Upper lobe of left lung (tissue), 6 donors: ENCODE data around the gene IZUMO1. TPM values are rescaled to one million over a fixed set of nuclear protein-coding genes. Genes with fewer than 3 reads are reported as not detected.

ENCODE experiments used
- ATAC-seq, 2 donors: fragments of 200-7000 bp; cut with Tn5 transposase; one replicate each; pipeline ENCODE4 v1.9.1; 2022; ENCODE audit warnings: mild to moderate bottlenecking in 2 of 2, moderate library complexity in 2 of 2; ENCODE audit not compliant: low FRiP score in 2 of 2
- DNase-seq, 2 donors: peaks; one replicate each; pipeline ENCODE4 v3.0.0-alpha.2; 2019 to 2020
- H3K27ac ChIP-seq, 4 donors: fragments of 200-600 bp; sonication (generic); one replicate each; pipeline ENCODE4 v1.5.1; 2016 to 2019
- H3K27me3 ChIP-seq, 4 donors: fragments of 200-600 bp; sonication (generic); one replicate each; pipeline ENCODE4 v1.5.1; 2017 to 2019
- H3K36me3 ChIP-seq, 4 donors: fragments of 200-600 bp; sonication (generic); one replicate each; pipeline ENCODE4 v1.5.1; 2016 to 2019
- H3K4me1 ChIP-seq, 4 donors: fragments of 200-600 bp; sonication (generic); one replicate each; pipeline ENCODE4 v1.5.1; 2018 to 2019
- H3K4me3 ChIP-seq, 4 donors: fragments of 200-600 bp; sonication (generic); one replicate each; pipeline ENCODE4 v1.5.1; 2017 to 2019; ENCODE audit warnings: mild to moderate bottlenecking in 2 of 4, moderate library complexity in 1 of 4
- H3K9me3 ChIP-seq, 4 donors: fragments of 200-600 bp; sonication (generic); one replicate each; pipeline ENCODE4 v1.5.1; 2018 to 2019
- CTCF ChIP-seq, 6 experiments: fragments of 450-650 bp in 4 of 6; fragments of 200-600 bp in 2 of 6; sonication (generic) in 2 of 6; IDR thresholded peaks; one replicate each; pipeline ENCODE4 v1.5.1; 2016 to 2019; ENCODE audit warnings: antibody characterized with exemption in 6 of 6
- EP300 ChIP-seq, 4 donors: sonication (generic); formaldehyde crosslinking; IDR thresholded peaks; one replicate each; pipeline ENCODE4 v1.5.1; 2017; ENCODE audit warnings: antibody characterized with exemption in 4 of 4, control low read depth in 2 of 4
- POLR2A ChIP-seq, 4 donors: fragments of 450-650 bp; IDR thresholded peaks; one replicate each; pipeline ENCODE4 v1.5.1; 2016 to 2017; ENCODE audit warnings: antibody characterized with exemption in 4 of 4, mild to moderate bottlenecking in 2 of 4
- POLR2AphosphoS5 ChIP-seq, 2 donors: sonication (generic); formaldehyde crosslinking; IDR thresholded peaks; one replicate each; pipeline ENCODE4 v1.5.1; 2017; ENCODE audit warnings: antibody characterized with exemption in 2 of 2
- WGBS, 2 donors: methylation state at CpG; one replicate each; pipeline ENCODE4 v1.1.5; 2017 to 2018; 5-methylcytosine and 5-hydroxymethylcytosine counted together
- total RNA-seq, 6 donors: library from RNA; depleted of rRNA in 4 of 6; stranded (reverse); fragments of >200 nt in 4 of 6; gene quantifications; one replicate each; pipeline versions ENCODE4 v1.1.0 to v1.2.1, GENCODE V29; 2016 to 2021
- donor health status: DM: no; HTN: no; CAD: no; lungs with moderate emphysema.
- donor health status: DM: no; HTN: yes; CAD: no; lungs with severe emphysema.

IZUMO1 gene
- total RNA-seq, 6 donors from 2014 or later, result 1.4 to 4.2 (median 2.5) TPM; not detected in 1

- ATAC-seq (no peak), DNase-seq (peak in 1 of 2 donors; percentile 65)
- no peaks in the 10 kb centered on the region for H3K9me3 ChIP-seq
- peaks cover 0 to 5% (median 0%) of the 10 kb centered on the region in 4 donors for H3K27me3 ChIP-seq
- no peaks in the 10 kb centered on the region for H3K36me3 ChIP-seq
- no peak overlapping the region for H3K27ac ChIP-seq
- H3K4me3 ChIP-seq, result no peak overlapping the region
- WGBS, 2 donors, result 87 to 88% methylated on average over 8 to 14 of the region's 14 CpGs
- H3K4me1 ChIP-seq, result peaks cover 7 to 15% (median 10%) of the 10 kb centered on the region in 4 donors
- TF ChIP-seq EP300 (IDR thresholded peaks at IDR 0.05) (no peak), POLR2A (IDR thresholded peaks at IDR 0.05) (no peak), POLR2AphosphoS5 (IDR thresholded peaks at IDR 0.05) (no peak), CTCF (IDR thresholded peaks at IDR 0.05) (no peak)
Observed at GRCh38 chr19:48757741-48758144, 11.0 kb upstream of the IZUMO1 start.

- ATAC-seq, result no peak
Observed at GRCh38 chr19:48757089-48757675, 10.5 kb upstream of the IZUMO1 start.

DNA sequence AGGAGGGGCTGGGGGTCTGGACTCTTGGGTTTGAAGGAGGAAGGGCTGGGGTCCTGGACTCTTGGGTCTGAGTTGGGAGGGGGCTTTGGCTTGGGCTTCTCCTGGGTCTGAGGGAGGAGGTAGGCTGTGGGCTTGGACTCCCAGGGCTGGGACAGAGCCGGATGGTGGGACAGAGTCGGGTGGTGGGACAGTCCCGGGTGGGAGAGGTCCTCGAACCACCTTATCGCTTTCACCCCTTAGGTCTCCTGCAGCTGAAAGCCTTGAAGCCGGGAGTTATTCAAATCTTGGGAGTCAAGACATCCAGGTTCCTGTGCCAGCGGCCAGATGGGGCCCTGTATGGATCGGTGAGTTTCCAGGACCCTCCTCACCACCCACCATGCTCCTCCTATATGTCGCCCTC, 10.0 kb upstream of the IZUMO1 start:
- H3K4me3 ChIP-seq, result no peak overlapping the region
- H3K36me3 ChIP-seq, result no peaks in the 10 kb centered on the region
- no peak overlapping the region for H3K27ac ChIP-seq
- no peak for ATAC-seq
- no peaks in the 10 kb centered on the region for H3K9me3 ChIP-seq
- DNase-seq, result no peak
- H3K27me3 ChIP-seq, result peaks cover 0 to 11% (median 0%) of the 10 kb centered on the region in 4 donors
- TF ChIP-seq CTCF (IDR thresholded peaks at IDR 0.05) (no peak), POLR2AphosphoS5 (IDR thresholded peaks at IDR 0.05) (no peak), EP300 (IDR thresholded peaks at IDR 0.05) (no peak), POLR2A (IDR thresholded peaks at IDR 0.05) (no peak)
- 79 to 81% methylated on average over 3 to 9 of the region's 9 CpGs for WGBS, 2 donors
- H3K4me1 ChIP-seq, result peaks cover 16 to 21% (median 19%) of the 10 kb centered on the region in 4 donors

More at GRCh38 chr19:48757089-48757675, 10.5 kb upstream of the IZUMO1 start:
- H3K9me3 ChIP-seq, result no peaks in the 10 kb centered on the region
- no peak overlapping the region for H3K27ac ChIP-seq
- TF ChIP-seq CTCF (IDR thresholded peaks at IDR 0.05), result no peak
- no peaks in the 10 kb centered on the region for H3K36me3 ChIP-seq
- no peak overlapping the region for H3K4me3 ChIP-seq
- 89 to 90% methylated on average over 11 of the region's 12 CpGs for WGBS, 2 donors
- H3K27me3 ChIP-seq, result peaks cover 0 to 10% (median 0%) of the 10 kb centered on the region in 4 donors
- no peak for DNase-seq
- H3K4me1 ChIP-seq, result peaks cover 13 to 21% (median 15%) of the 10 kb centered on the region in 4 donors

- H3K36me3 ChIP-seq, result peaks cover 0 to 2% (median 0%) of the 10 kb centered on the region in 4 donors
- peaks cover 0 to 11% (median 0%) of the 10 kb centered on the region in 4 donors for H3K27me3 ChIP-seq
Observed at GRCh38 chr19:48756212-48756611, 9.5 kb upstream of the IZUMO1 start.

More at GRCh38 chr19:48756212-48756611, 9.5 kb upstream of the IZUMO1 start:
- 96% methylated on average over 11 of the region's 11 CpGs; no CpG with 5 or more reads in 1 of the 2 donors for WGBS, 2 donors
- TF ChIP-seq POLR2AphosphoS5 (IDR thresholded peaks at IDR 0.05) (no peak), POLR2A (IDR thresholded peaks at IDR 0.05) (no peak), EP300 (IDR thresholded peaks at IDR 0.05) (no peak), CTCF (IDR thresholded peaks at IDR 0.05) (no peak)
- Histone ChIP-seq H3K4me1 (peaks cover 16 to 24% (median 21%) of the 10 kb centered on the region in 4 donors), H3K27ac (no peak overlapping the region), H3K4me3 (no peak overlapping the region), H3K9me3 (no peaks in the 10 kb centered on the region)
- no peak for ATAC-seq
- no peak for DNase-seq
